Muscle layer of colon (tissue), 2 donors: Measurements from ENCODE around the gene PDHA1.

Source experiments
- H3K27ac ChIP-seq: one replicate; pipeline ENCODE4 v1.7.0; 2013; ENCODE audit warnings: low read depth, mild to moderate bottlenecking, low read length, moderate library complexity
- H3K27me3 ChIP-seq, 2 donors: one replicate each; pipeline ENCODE4 v1.7.0; 2013; ENCODE audit warnings: low read length in 2 of 2, mild to moderate bottlenecking in 2 of 2; ENCODE audit not compliant: insufficient read depth in 2 of 2, control insufficient read depth in 1 of 2
- H3K36me3 ChIP-seq: one replicate; pipeline ENCODE4 v1.7.0; 2013; ENCODE audit warnings: mild to moderate bottlenecking, low read length; ENCODE audit not compliant: insufficient read depth
- H3K4me1 ChIP-seq: one replicate; pipeline ENCODE4 v1.7.0; 2013; ENCODE audit warnings: mild to moderate bottlenecking, low read length; ENCODE audit not compliant: insufficient read depth
- H3K4me3 ChIP-seq, 2 donors: one replicate each; pipeline ENCODE4 v1.7.0; 2013; ENCODE audit warnings: low read length in 2 of 2, low read depth in 1 of 2, mild to moderate bottlenecking in 1 of 2, moderate library complexity in 1 of 2
- H3K9ac ChIP-seq: one replicate; pipeline ENCODE4 v1.7.0; 2013; ENCODE audit warnings: low read length
- H3K9me3 ChIP-seq: one replicate; pipeline ENCODE4 v1.7.0; 2013; ENCODE audit warnings: mild to moderate bottlenecking, low read length
- donor health status: abdominal sarcoma.
- donor health status: Adenocarcinoma of cecum.

The PDHA1 gene

GRCh38 chrX:19350941-19351384 lies 7.2 kb downstream of the PDHA1 start:
- Histone ChIP-seq H3K4me3 (no peak overlapping the region), H3K27me3 (no peaks in the 10 kb centered on the region), H3K4me1 (no peaks in the 10 kb centered on the region), H3K27ac (no peak overlapping the region), H3K9ac (no peak overlapping the region), H3K36me3 (peaks cover 41% of the 10 kb centered on the region), H3K9me3 (no peaks in the 10 kb centered on the region)

DNA sequence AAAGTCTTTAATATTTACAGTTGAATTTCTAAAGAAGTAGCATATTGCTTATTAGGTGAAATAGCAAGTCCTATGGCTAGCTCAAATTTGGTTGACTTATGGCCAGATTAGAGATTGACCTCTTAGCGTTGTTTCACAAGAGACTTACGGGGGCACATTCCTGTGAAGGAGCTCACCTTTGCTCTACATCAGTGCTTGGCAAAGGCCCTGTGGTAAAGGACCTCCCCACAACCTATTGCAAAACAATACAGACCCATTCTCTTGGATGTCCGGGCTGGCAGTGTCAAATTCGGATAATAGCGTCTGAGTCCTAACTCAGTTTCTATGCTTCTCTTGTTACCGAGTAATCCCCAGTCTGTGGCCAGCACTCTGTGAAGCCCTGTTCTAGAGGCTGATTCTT lies 10.9 kb downstream of the PDHA1 start:
- Histone ChIP-seq H3K36me3 (peaks cover 54% of the 10 kb centered on the region), H3K9ac (no peak overlapping the region), H3K9me3 (no peaks in the 10 kb centered on the region), H3K27me3 (no peaks in the 10 kb centered on the region), H3K27ac (no peak overlapping the region), H3K4me1 (no peaks in the 10 kb centered on the region), H3K4me3 (no peak overlapping the region)

DNA sequence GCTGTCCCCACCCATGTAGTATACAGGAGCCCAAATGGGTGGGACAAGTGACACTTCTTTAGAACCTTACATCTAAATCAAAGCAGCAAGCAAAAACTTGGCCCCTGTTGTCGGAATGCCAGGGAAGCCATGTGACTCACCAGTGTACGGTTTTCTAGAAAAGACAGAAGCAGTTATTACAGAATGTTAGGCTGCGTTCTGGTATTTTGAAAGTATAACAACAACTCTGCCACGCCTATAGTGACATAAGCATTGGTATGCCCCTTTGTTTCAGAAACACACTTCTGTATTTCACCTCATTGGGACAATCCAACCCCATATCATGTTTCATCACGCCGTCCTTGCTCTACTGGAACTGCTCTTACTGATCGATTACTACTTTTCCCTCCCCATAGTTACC lies 14.8 kb downstream of the PDHA1 start:
- no peak overlapping the region for H3K9ac ChIP-seq
- H3K4me3 ChIP-seq, result no peak overlapping the region
- H3K4me1 ChIP-seq, result no peaks in the 10 kb centered on the region
- H3K9me3 ChIP-seq, result no peaks in the 10 kb centered on the region
- peaks cover 32% of the 10 kb centered on the region for H3K36me3 ChIP-seq
- no peaks in the 10 kb centered on the region for H3K27me3 ChIP-seq
- H3K27ac ChIP-seq, result no peak overlapping the region

GRCh38 chrX:19360903-19361302 lies 17.2 kb downstream of the PDHA1 start:
- no peaks in the 10 kb centered on the region for H3K27me3 ChIP-seq
- no peaks in the 10 kb centered on the region for H3K4me1 ChIP-seq
- no peak overlapping the region for H3K9ac ChIP-seq
- H3K4me3 ChIP-seq, result no peak overlapping the region
- no peak overlapping the region for H3K27ac ChIP-seq
- no peaks in the 10 kb centered on the region for H3K9me3 ChIP-seq
- peaks cover 18% of the 10 kb centered on the region for H3K36me3 ChIP-seq

DNA sequence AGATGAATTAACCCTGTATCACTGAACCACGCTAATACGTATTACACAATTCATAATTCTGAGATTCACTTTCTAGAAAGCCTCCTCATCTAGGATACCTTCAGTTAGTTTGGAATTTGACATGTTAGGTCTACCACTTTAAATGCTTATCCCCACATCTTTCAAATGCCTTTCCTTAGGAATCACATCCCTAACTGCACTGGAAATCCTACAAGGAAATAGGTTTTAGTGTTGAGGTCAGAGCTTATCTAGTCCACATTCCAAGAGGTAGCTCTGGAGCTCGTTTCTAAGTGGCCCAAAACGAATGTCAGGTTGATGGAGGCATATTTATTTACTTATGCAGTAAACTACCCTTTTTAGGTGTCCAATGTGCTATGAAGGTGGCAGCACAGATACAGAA lies 18.0 kb downstream of the PDHA1 start:
- peaks cover 16% of the 10 kb centered on the region for H3K36me3 ChIP-seq
- no peaks in the 10 kb centered on the region for H3K4me1 ChIP-seq
- no peak overlapping the region for H3K4me3 ChIP-seq
- H3K9ac ChIP-seq, result no peak overlapping the region
- no peaks in the 10 kb centered on the region for H3K9me3 ChIP-seq
- H3K27ac ChIP-seq, result no peak overlapping the region
- H3K27me3 ChIP-seq, result no peaks in the 10 kb centered on the region

DNA sequence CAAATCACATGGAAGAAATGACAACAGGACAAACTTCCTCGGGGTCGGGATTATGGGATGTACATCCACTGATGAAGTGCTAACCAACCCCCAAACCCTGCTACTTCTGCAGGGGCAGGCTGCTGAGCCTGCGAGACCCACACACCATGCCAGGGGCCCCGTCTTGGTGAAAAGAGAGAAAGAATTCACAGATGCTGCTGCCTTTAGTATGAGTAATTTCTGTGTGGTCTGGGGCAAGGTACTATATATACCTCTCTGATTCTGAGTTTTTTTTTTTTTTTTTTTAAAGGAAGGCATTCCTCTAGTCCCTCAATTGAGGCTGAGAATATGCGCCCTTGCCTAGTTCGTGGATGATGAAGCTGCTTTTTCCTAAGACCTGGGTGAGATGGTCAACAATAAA lies 24.8 kb downstream of the PDHA1 start:
- Histone ChIP-seq H3K9ac (no peak overlapping the region), H3K4me3 (no peak overlapping the region), H3K4me1 (no peaks in the 10 kb centered on the region), H3K9me3 (no peaks in the 10 kb centered on the region), H3K36me3 (no peaks in the 10 kb centered on the region), H3K27ac (no peak overlapping the region), H3K27me3 (no peaks in the 10 kb centered on the region)

DNA sequence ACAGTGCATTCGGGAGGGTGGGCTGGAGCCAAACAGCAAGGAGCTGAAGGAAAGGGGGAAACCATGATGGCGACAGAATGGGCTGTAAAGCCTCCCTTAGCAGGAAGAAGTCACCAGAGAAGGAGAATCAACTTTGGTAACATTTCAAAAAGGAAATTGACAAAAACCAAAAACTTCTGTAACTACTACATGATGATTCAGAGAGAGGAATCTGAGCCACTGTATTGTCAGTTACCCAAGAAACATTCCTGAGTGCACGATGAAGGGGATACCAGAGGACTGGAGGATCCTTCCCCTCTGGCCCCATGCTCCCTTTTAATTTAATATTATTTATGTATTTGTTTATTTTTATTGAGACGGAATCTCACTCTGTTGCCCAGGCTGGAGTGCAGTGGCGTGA lies 26.3 kb downstream of the PDHA1 start:
- Histone ChIP-seq H3K9me3 (no peaks in the 10 kb centered on the region), H3K27me3 (no peaks in the 10 kb centered on the region), H3K27ac (no peak overlapping the region), H3K4me3 (no peak overlapping the region), H3K4me1 (no peaks in the 10 kb centered on the region), H3K9ac (no peak overlapping the region), H3K36me3 (no peaks in the 10 kb centered on the region)

- Histone ChIP-seq H3K27me3 (no peaks in the 10 kb centered on the region), H3K4me3 (peak overlapping the region; percentile 29 to 44), H3K4me1 (no peaks in the 10 kb centered on the region), H3K36me3 (no peaks in the 10 kb centered on the region), H3K9me3 (no peaks in the 10 kb centered on the region), H3K27ac (no peak overlapping the region), H3K9ac (no peak overlapping the region)
These were observed 28.4 kb downstream of the PDHA1 start for GRCh38 chrX:19372170-19372546.

DNA sequence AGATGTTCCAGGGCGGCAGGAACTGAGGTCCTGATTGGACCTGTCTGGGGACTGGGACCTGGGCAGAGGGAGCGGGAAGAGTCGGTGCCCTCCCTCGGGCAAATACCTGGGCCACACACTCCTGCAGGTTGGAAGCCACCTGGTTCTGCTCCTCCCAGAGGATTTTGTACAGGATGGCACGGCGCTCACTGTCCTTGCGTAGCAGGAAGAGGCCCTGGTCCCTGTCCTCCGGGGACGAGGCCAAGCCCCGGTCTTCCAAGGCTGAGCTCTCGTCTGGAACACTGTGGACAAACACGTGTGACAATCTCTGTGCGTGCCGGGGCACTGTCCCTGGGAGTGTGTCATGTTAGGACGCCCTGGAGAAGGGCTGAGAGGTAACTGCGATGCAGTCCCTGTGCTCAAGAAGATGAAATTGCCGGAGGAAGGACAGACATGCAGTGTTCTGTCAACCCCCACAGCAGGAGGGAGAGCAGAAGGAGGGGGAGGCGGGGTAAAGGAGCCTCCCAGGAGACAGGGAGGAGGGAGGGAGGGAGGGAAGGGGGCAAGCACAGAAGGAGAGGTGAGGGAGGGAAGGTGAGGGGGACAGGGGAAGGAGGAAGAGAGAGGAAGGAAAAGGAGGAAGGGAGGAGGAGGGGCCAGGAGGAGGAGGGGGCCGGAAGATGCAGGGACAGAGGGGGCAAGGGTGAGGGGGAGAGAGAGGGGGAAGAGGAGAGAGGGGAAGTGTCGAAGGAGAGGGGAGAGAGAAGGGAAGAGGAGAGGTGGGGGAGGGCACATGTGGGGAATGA lies 29.0 kb downstream of the PDHA1 start:
- no peak overlapping the region for H3K9ac ChIP-seq
- peak overlapping the region; percentile 29 to 44 for H3K4me3 ChIP-seq
- no peaks in the 10 kb centered on the region for H3K9me3 ChIP-seq
- H3K4me1 ChIP-seq, result no peaks in the 10 kb centered on the region
- no peaks in the 10 kb centered on the region for H3K36me3 ChIP-seq
- no peak overlapping the region for H3K27ac ChIP-seq
- H3K27me3 ChIP-seq, result no peaks in the 10 kb centered on the region

DNA sequence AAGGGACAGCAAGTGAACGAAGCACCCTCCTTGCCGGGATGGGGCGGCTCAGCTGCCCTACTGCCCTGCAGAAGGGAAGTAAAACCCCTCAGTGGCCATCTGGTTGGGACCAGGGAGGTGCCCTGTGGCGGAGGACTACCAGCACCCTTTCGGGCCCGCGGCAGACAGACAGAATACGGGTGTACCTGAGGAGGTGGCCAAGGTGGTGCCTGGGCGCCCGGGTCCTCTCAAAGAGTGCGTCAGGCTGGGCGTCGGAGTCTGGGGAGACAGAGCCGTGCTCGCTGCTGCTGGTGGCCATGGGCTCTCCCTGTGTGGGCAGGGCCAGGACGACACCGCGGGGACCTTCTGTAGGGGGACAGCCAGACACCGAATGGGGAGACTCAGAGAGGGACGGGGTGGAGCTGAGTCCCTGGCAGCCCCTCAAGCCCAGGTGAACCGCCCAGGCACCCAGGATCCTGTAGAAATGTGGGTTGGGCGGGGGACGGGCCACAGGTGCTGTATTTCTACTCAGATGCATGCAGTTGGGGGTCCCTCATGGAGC lies 29.7 kb downstream of the PDHA1 start:
- Histone ChIP-seq H3K4me1 (no peaks in the 10 kb centered on the region), H3K36me3 (no peaks in the 10 kb centered on the region), H3K27ac (no peak overlapping the region), H3K4me3 (no peak overlapping the region), H3K9me3 (no peaks in the 10 kb centered on the region), H3K27me3 (no peaks in the 10 kb centered on the region), H3K9ac (no peak overlapping the region)

- H3K4me1 ChIP-seq, result no peaks in the 10 kb centered on the region
- H3K9me3 ChIP-seq, result no peaks in the 10 kb centered on the region
- H3K9ac ChIP-seq, result no peak overlapping the region
- no peak overlapping the region for H3K27ac ChIP-seq
- no peaks in the 10 kb centered on the region for H3K36me3 ChIP-seq
- H3K27me3 ChIP-seq, result no peaks in the 10 kb centered on the region
- no peak overlapping the region for H3K4me3 ChIP-seq
These were observed 31.8 kb downstream of the PDHA1 start for GRCh38 chrX:19375546-19375945.

GRCh38 chrX:19377799-19378198 lies 34.1 kb downstream of the PDHA1 start:
- Histone ChIP-seq H3K27ac (no peak overlapping the region), H3K4me3 (no peak overlapping the region), H3K4me1 (no peaks in the 10 kb centered on the region), H3K27me3 (peaks cover 0 to 8% of the 10 kb centered on the region in 2 donors), H3K9ac (no peak overlapping the region), H3K36me3 (no peaks in the 10 kb centered on the region), H3K9me3 (no peaks in the 10 kb centered on the region)
